NCI-H510A (cell line): Measurements from ENCODE around the gene ENOX1.

Experiments
- DNase-seq: peaks from one replicate; lab custom pipeline; 2025; lab: John Stamatoyannopoulos, UW

The ENOX1 gene

DNA sequence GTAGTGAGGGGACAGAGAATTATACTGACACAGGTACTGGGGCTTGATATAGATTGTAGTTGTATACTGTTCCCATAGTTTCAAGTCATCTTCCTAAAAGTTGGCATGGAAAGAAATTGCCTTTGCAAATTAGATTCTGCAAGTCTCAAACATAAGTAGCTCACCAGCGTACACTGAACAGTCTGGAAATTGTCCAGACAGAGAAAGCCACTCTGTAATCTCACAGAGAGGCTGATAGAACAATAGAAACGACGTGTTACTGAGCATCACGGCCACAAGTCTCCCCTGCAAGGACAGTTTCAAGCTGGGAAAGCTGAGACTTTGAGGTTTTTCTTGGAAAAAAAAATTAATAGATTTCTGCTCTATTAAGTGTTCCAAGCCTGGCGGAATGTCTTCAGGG, 534.8 kb downstream of the ENOX1 start:
- no peak for DNase-seq

DNA sequence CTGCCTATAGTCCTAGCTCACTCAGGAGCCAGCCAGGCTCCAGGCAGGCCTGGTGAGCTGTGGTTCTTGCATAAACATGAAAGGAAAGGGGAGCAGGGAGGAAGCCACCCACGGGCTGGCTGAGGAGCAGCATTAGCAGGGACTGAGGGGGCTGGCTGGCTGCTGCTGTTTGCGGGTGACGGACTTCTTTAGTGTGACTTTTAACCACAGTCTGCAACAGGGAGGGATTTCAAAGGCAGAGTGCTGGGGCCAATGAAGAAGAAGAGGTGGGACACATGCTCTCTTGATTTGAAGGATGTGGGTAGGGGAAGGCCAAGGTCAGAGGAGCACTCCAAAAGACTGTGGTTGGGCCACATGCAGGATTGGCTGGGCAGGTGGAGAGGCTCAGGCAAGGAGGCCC, 540.4 kb downstream of the ENOX1 start:
- no peak for DNase-seq

DNA sequence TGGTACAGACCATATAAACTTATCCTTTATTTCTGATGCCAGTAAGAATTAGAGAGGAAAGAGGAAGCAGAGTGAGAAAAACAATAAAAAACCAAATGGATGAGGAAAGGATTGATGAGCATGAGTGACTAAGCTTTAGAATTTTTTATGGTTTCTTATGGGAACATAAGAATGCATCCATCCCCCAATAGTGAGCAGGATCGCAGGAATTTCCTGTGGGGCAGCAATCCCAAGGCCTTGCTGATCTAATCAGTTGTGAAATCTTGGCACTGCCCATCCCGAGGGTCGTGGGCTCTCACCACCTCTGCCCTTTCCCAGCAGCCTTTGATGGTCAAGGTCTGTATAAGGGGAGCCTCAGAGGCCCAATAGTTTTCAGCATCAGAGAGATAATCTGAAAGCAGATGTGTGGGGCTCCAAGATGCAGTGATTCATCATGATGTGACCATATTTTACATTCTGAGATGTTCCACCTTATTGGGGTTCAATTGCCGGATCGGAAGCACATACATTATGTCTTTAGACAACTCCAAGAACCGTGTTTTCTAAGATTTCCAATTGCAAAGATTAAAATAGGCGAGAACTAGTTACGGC, 541.3 kb downstream of the ENOX1 start:
- no peak for DNase-seq

DNA sequence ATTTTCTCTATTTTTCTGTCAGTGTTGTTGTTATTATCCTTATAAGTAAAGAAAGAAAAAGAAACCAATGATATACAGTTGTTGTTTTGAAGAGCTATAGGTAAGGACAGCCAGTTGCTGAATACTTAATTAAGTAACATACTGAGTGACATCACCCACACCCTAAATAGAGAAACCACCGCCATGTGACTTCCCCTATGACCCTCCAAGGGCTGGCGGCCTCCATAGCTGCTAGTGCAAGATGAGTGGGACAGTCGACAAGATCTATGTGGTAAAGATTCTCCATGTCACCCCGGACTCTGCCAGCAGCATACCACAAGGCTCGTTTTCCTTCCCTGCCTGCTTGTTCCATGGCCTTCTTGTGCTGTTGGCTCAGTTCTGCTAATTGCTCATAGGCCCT, 542.3 kb downstream of the ENOX1 start:
- DNase-seq: no peak

DNA sequence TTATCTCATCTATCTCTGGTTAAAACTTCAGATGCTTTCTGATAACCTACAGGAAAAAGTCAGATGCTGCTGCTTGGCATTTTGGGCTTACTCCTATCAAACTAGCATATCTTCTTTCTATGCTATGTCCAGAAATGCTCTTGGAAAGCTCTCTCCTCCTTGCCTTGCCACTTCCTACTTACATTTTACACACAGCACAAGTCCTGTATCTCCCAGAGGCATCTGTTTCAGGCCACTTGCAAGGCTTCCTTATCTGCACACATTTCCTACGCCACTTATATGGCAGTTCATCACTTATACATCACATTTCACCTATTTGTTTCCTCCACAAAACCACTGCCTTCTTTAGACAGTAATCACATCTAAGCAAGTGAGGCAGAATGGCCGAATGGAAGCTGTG, 543.1 kb downstream of the ENOX1 start:
- DNase-seq: no peak

DNA sequence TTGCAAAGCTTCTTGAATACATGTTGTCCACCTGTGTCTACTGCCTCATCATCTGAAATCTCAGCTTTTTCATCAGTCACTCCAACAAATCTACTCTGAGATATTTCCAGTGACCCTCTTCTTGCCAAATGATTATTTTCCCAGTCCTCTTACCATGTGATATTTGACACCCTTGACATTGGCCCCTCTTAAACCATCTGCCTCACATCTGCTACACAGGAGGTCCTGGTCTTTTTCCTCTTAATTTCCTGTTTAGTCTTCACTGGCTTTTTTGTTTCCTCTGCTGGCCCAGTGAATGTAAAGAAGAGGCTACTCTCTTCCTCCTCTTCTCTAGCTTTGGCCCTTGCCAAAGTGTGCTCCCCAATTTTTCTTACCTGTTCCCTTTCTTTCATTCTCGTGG, 544.7 kb downstream of the ENOX1 start:
- DNase-seq: no peak

DNA sequence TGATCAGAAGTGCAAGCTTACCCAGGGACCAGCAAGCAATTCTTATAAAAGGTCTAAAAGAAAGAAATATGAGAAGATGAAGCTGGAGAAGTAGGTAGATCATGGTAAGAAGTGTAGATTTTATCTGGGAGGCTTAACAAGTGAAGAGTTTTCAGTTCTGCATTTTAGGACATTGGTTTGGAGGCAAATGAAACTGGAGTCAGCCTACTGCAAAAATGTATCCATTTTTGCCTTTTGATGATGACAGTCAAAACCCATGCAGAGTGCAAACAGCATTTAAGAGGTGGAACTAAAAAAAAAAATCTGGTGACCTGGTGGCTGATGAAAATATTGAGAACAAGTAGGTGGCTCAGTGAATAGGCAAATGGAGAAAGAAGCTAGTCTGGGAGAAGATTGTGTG, 546.5 kb downstream of the ENOX1 start:
- DNase-seq: no peak

DNA sequence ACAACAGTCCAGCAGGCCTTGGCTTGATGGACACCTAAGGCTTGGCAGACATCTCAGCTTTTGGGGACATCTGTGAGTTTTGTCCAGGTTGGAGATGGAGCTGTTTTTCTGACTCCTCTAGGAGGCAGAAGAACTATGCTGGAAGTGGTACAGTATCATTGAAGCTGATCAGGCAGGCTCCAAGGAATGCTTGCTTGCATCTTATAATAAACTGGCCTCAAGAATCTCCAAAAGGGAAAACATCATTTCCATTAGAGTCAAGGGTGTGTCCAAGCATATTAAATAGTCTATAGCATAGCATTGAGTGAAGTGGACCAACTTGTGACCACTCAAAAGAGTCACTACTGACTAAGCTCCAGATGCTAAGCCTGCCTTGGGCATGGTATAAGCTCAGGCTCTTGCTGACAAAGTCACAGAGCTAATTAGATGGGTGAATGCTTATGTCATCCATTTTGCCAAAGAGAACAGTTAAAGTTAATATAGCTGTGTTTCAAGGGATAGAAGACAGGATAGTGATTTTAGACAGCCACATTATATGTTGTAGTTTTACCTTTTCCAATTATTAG, 547.4 kb downstream of the ENOX1 start:
- DNase-seq: no peak

DNA sequence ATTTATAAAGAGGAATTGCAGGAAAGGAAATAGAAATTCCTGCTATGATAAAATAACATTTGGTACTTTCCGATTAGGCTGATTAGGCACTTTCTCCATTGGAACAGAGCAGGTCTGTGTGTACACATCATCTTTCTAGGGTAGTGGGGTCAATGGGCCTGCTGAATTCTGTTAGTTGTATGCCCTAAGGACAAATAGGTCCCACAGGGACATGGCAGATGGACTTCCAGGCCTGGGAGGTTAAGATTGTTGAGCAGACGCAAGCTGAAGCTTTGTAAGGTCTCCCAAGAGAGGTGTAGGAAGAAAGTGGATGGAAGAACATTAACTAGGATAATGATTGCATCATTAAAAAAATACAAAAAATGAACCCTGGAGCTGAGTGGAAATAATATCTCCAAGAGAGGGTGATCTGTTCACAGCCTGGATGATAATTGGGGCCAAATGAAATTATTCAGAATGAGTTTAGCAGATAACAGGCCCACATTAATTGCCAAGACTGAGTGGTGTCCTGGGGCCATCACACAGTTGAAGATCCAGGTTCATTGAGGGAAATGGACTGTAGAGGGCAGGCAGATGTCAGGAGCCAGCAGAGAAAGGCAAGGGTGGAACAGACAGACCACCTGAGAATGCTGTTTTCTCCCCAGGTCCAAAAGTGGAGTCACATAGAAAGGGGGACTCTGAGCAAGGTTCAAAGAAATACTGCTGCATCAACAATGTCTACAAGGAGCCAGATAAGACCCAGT, 548.3 kb downstream of the ENOX1 start:
- no peak for DNase-seq

DNA sequence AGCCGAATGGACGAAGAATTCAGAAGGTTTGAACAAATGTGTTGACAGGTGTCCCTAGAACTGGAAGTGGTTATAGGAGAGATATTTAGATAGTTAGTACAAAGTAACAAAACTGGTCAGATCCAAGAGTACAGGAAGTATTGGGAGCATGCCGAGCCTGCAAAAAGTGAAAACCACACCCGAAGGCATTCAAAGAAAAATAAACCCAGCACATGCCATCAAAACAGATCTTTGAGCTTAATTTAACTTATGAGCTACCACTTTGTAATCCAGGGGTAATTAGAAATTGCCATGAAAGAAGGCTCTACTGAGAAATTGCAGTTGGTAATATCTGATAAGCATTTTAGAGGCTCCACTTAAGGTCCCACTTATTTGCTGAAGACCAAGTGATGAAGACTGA, 549.2 kb downstream of the ENOX1 start:
- no peak for DNase-seq

DNA sequence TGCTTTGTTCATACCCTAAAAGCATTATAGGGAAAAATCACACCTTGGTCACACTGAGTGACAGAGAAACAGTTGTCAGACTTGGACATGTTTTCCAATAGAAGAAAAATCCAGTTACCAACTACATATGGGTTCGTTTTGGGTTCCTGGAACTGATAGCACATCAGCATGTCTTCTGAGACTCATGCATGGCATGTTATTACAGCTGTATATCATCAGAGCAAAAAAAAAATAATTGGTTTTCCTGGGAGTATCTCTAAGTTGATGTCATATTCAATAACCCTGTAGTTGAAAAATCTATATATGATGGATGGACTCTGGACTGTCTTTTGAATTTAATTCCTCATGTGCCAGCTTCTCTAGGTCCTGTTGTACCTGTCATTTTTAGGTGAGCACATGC, 551.7 kb downstream of the ENOX1 start:
- no peak for DNase-seq

DNA sequence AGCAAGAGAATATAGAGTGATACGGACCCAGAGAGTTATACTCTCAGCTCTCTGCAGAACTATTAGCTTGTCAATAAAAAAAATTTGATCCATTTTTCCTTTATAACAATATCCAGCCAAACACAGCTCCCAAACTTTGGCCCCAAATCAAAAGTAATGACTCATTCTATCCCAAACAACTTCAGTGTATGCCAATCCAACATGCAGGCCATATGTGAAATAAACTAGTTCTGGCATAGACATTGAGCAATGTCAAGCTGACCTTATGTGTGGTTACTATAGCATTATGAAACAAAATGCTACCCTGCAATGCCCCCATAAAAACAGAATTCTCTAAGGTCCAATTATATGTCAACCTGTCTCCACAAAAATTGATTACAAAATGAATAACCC, 553.9 kb downstream of the ENOX1 start:
- DNase-seq: no peak

DNA sequence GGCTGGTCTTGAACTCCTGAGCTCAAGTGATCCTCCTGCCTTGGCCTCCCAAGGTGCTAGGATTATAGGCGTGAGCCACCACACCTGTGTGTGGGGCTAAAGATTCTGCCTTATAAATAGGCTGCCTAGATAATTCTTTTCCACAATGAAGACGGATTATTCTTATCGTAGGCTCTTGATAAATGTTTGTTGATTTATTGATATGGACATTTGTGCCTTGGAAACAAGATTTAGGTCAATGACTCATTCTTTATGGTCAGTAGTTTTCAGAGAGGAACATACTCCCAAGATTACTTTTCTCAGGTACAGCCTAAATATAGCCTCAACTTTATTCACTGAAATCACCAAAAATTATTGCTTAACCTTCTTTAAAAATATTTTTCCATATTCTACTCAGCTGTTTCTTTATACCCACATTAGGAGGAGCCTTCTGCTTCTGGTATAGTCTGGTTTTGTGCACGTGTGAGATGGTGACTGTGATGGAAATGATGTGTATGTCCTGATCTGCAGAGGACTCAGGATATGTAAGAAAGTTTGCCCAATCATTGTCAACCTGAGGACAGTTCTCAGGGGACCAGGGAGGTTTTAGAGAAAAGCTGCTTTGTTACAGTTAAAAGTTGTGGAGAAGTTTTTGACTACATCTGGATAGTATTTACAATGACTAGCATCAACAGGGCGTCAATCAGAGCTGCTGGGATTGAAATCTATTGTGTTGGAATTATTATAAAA, 554.5 kb downstream of the ENOX1 start:
- no peak for DNase-seq

DNA sequence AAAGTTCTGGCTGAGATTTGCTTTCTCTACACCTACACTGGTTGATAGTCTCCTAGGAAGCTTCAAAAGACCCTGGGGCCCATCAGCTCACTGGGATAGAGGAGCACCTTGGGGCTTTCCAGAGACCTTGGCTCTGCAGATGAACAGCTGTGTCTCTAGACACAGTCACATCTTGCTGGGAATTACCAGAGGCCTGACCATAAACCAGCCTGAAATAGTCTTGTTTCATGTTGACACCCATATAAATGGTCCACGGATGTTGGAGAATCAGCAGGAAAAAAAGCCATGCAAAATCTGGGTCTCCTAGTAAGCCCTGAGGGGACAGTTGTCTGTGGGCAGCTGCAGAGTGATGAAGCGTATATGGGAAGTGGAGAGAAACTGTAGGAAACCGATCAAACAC, 555.8 kb downstream of the ENOX1 start:
- DNase-seq: no peak

DNA sequence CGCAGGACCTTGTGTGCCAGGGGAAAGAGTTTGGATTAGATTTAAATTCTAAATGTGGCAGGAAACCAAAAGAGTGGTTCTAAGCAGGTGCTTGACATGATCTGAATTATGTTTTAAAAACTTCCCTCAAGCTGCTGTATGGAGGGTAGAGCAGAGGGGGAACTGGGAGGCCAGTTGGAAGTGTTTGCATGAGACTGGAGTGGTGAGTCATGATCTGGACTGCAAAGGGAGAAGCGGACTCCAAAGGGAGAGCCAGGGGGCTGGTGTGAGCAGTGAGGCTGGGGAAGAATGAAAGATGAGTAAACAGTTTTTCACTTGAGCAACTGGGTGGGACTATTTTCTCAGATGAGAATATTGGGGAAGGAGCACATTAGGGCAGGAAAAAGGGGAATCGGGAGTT, 557.3 kb downstream of the ENOX1 start:
- no peak for DNase-seq

DNA sequence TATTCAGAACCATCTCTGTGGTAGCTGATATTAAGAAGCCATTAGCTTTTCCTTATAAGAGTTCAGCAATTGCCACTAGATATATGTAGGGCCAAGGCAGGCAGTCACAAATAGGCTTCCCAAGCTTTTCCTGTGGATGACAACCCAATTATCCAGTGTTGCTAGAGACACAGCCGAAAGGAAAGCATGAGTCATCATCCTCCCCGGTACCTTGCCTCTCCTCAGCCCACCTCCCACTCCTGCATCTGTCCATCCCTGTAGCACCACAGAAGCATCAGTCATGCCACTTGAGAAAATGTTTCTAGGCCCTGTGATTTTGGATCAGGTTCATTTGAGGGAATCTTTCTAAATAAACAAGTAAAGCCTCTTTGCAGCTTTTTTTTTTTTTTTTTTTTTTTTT, 559.1 kb downstream of the ENOX1 start:
- no peak for DNase-seq

DNA sequence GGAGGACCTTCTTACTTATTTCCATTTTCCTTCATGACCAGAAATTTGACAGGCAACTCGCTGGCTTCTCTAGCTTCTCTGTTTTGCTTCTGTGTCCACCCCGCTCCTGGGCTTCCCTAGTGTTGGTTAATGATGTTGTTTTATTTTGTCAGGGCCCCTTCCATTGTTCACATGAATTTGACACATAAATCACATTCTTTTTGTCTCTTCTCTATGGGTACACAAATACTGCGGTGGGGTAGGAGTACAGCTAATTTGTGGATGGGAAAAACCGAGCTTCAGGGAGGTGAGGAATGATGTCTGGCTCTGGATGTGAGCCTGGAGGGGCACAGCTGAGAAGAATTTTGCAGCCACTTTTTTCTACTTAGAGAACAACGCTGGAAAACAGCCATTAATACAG, 563.6 kb downstream of the ENOX1 start:
- DNase-seq: no peak

DNA sequence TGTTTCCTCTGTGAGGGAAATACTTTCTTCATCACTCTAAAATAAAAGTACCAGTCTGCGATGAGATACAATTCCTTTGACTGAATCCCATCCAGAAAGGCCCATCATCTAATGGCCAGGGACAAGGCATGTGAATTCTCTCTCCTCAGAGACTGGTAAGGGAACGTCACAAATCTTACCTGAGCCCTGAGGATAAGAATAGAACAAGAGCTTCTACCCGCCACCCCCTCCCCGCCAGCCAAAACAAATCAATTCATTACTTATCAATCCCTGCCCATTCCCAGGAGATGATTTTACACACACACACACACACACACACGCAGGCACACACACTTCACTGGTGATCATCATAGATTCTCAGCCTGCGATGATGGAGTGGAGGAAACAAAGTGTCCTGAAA, 564.7 kb downstream of the ENOX1 start:
- DNase-seq: no peak

DNA sequence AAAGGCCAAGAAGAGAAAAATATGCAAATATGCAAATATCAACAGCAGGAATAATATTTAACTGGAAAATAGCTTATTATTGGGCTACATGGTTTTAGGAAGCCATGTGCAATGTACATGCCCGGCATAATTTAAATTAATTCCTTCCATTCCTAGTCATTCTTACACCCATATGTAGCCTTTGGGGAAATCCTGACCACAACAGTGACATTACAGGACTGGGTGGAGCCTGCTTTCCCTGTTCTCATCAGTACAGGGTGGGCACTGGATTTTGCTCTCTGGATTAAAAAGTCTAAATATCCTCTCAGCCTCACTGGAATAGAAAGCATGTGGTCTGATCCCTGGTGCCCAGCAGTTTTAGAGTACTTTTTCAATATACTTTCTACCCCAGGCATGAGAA, 565.2 kb downstream of the ENOX1 start:
- no peak for DNase-seq

DNA sequence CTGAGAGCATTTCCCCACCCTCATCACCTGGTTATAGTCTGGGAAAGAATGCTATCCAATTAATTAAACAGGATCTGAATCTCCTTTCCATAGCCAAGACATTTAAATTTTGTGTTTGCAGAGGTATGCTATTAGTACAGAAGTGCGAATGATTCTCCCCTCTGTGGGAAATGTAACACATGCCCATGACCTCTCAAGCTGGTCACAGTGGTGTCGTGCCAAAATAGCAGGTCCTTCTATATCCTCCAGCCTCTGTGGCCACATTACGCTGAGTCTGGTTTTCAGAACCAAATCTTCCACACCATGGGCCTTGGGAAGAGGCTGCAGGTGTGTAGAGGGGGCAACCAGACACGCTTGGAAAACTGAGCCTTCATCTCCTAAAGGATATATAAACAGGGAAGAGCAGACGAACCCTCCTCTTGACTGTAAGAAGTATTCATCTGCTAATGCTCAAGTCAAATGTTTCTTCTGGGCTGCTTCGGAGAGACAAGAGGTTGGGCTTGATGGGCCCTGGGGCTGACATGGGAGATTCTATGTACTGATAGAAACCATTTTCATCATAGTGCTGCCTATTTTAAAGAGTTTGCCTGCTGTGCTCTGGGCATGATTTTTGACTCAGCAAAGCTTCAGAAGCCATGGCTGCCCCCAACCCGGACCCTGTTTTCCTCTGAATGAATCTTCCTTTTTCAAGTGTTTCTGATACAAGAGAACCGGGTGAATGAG, 565.7 kb downstream of the ENOX1 start:
- DNase-seq: no peak

DNA sequence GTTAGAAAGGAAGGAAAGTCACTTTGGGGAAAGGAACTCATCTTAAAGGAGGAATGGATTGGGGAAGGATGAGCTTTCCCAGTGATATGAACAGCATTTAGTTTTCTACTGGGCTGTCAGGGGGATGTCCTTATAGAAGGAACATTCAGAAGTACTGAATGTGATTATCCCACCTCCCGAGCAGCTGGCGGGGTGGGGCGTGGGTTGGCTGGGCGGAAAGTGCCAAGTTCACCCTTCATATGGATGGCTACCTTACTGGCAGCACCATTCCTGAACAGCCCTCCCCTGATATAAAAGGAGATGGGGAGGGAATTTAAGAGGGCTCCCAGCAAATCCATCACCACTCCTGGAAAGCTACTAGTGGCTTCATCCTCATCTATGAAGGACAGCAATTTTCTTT, 572.6 kb downstream of the ENOX1 start:
- DNase-seq: no peak

DNA sequence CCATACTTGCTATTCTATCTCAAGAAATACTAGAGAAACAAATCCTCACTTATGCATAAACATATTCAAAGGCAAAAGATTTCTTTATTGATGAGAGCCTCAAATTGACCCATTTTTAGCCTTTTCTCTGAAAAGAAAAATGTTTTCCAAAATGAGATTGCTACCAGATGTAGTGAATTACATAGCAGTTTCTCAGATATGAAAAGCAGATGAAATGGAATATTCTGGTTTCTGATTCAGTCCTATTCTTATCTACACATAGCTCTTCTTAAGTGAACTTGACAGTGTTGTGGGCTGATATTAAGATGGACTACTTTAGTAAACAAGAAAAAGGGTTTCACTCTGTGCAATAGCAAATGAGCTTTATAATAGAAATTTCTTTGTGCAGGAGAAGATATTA, 579.9 kb downstream of the ENOX1 start:
- DNase-seq: no peak

DNA sequence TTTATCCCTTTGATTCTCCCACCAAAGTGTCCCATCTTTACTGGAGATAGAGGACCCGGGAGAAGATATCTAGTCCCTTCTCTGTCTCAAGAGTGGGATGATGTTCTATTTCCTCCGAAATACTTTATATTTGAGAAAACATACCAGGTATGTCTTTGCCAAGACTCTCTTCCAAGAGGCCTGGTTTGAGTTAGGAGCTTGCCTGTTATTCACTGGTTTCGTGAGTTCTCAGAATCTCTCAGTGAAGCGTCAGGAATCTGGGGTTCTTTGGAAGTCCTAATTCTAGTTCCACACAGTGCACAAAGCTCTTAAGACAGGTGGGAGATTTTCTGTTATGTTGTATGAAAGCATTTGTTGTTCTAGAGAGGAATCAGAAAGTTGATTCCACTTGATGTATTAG, 581.4 kb downstream of the ENOX1 start:
- no peak for DNase-seq
